DND-41 (cell line): ENCODE measurements around the gene RPL36AL.

ENCODE experiments used
- ATAC-seq: fragments of 200-7000 bp; cut with Tn5 transposase; 3 replicates; pipeline ENCODE4 v1.9.1; 2021; ENCODE audit warnings: low read depth; ENCODE audit not compliant: insufficient read depth
- DNase-seq: peaks from one replicate; pipeline ENCODE4 v3.0.0-alpha.2; 2020
- H2AFZ ChIP-seq: 2 replicates; pipeline ENCODE4 v1.6.0; 2012; ENCODE audit warnings: low read depth, low read length
- H3K27ac ChIP-seq: 2 replicates; pipeline ENCODE4 v1.5.1; 2012; ENCODE audit warnings: low read length, inconsistent platforms
- H3K27me3 ChIP-seq: fragments of 200-600 bp; sonication (generic); 2 replicates; pipeline ENCODE4 v1.6.0; 2012; ENCODE audit warnings: low read length, mild to moderate bottlenecking, inconsistent platforms; ENCODE audit not compliant: insufficient read depth, poor library complexity
- H3K36me3 ChIP-seq: 2 replicates; pipeline ENCODE4 v1.5.1; 2012; ENCODE audit warnings: low read length, inconsistent platforms; ENCODE audit not compliant: insufficient read depth
- H3K4me1 ChIP-seq: 2 replicates; pipeline ENCODE4 v1.5.1; 2012; ENCODE audit warnings: mild to moderate bottlenecking, low read length; ENCODE audit not compliant: insufficient read depth
- H3K4me2 ChIP-seq: 2 replicates; pipeline ENCODE4 v1.6.0; 2012; ENCODE audit warnings: mild to moderate bottlenecking, moderate library complexity, low read length, inconsistent platforms; ENCODE audit not compliant: insufficient read depth
- H3K4me3 ChIP-seq, 2 experiments: fragments of 200-600 bp in 1 of 2; shearing (Covaris generic) in 1 of 2; 2 replicates each; pipeline ENCODE4 v1.5.1; 2012 to 2016; ENCODE audit warnings: inconsistent platforms in 2 of 2, low read length in 2 of 2, mild to moderate bottlenecking in 2 of 2, low read depth in 1 of 2, moderate library complexity in 1 of 2
- H3K79me2 ChIP-seq: 2 replicates; pipeline ENCODE4 v1.6.0; 2012; ENCODE audit warnings: low read length, inconsistent platforms; ENCODE audit not compliant: insufficient read depth
- H3K9ac ChIP-seq: 2 replicates; pipeline ENCODE4 v1.6.0; 2012; ENCODE audit warnings: low read depth, mild to moderate bottlenecking, inconsistent platforms, low read length, moderate library complexity
- H3K9me3 ChIP-seq: 2 replicates; pipeline ENCODE4 v1.5.1; 2012; ENCODE audit warnings: low read length, moderate library complexity, mild to moderate bottlenecking, inconsistent platforms; ENCODE audit not compliant: insufficient read depth, severe bottlenecking
- H4K20me1 ChIP-seq: 2 replicates; pipeline ENCODE4 v1.6.0; 2012; ENCODE audit warnings: low read length; ENCODE audit not compliant: insufficient read depth
- EZH2 ChIP-seq: IDR thresholded peaks from 3 replicates; pipeline ENCODE4 v1.6.1; 2012; ENCODE audit warnings: borderline replicate concordance, low read depth, mild to moderate bottlenecking, moderate library complexity, low read length, inconsistent platforms; ENCODE audit not compliant: severe bottlenecking
- TF ChIP-seq, protein P1 (sequence below): IDR thresholded peaks from 2 replicates; pipeline ENCODE4 v1.5.1; 2012; ENCODE audit warnings: borderline replicate concordance, low read length, moderate library complexity, mild to moderate bottlenecking; ENCODE audit not compliant: poor library complexity, severe bottlenecking; ENCODE audit errors: extremely low read depth

The RPL36AL gene

DNA sequence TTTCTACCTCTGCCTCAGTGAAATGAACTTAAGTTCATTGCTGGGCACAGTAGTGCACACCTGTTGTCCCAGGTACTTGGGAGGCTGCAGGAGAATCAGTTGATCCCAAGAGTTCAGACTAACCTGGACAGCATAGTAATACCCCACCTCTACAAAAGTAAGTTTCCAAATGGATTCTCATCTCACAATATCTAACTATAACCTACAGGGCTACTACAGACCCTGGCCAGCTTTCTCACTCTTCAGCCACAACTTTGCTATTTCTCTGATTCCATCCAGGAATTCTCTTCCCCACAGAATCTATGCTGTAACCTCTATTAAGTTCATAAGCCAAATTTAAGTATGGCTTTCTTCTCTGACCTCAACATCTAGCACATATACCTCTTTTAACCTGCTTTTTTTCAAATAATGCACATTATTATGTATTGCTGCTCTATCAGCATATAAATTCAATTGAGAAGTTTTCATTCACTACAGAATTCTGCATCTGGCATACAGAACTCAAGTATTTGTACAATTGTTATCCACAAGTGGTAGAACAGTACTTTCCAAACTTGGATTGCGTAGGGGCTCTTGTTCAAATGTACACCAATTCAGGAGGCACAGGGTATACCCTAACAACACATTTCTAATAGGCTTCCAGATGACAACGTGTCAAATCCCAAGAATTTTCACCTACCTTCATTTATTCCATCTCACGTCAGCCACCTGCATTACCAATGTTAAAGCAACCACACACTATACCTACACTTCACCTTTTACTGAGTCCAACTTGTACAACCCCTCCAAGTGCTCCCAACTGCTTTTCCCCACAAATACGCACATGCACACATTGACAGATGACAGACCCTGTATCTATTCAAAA lies 38.1 kb downstream of the RPL36AL start:
- Histone ChIP-seq H3K4me1 (peaks cover 37% of the 10 kb centered on the region), H3K36me3 (peaks cover 53% of the 10 kb centered on the region), H3K27me3 (no peaks in the 10 kb centered on the region), H3K4me2 (peak overlapping the region; percentile 92; the same call in 1 of the 2 replicates), H2AFZ (no peak overlapping the region), H3K4me3 (no peak overlapping the region), H3K9me3 (no peaks in the 10 kb centered on the region), H3K79me2 (peaks cover 76% of the 10 kb centered on the region), H3K9ac (no peak overlapping the region), H4K20me1 (peaks cover 61% of the 10 kb centered on the region), H3K27ac (no peak overlapping the region)
- ATAC-seq = no peak
- TF ChIP-seq, protein P1, sequence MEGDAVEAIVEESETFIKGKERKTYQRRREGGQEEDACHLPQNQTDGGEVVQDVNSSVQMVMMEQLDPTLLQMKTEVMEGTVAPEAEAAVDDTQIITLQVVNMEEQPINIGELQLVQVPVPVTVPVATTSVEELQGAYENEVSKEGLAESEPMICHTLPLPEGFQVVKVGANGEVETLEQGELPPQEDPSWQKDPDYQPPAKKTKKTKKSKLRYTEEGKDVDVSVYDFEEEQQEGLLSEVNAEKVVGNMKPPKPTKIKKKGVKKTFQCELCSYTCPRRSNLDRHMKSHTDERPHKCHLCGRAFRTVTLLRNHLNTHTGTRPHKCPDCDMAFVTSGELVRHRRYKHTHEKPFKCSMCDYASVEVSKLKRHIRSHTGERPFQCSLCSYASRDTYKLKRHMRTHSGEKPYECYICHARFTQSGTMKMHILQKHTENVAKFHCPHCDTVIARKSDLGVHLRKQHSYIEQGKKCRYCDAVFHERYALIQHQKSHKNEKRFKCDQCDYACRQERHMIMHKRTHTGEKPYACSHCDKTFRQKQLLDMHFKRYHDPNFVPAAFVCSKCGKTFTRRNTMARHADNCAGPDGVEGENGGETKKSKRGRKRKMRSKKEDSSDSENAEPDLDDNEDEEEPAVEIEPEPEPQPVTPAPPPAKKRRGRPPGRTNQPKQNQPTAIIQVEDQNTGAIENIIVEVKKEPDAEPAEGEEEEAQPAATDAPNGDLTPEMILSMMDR = no peak
- TF ChIP-seq EZH2 = no peak
- DNase-seq = no peak

DNA sequence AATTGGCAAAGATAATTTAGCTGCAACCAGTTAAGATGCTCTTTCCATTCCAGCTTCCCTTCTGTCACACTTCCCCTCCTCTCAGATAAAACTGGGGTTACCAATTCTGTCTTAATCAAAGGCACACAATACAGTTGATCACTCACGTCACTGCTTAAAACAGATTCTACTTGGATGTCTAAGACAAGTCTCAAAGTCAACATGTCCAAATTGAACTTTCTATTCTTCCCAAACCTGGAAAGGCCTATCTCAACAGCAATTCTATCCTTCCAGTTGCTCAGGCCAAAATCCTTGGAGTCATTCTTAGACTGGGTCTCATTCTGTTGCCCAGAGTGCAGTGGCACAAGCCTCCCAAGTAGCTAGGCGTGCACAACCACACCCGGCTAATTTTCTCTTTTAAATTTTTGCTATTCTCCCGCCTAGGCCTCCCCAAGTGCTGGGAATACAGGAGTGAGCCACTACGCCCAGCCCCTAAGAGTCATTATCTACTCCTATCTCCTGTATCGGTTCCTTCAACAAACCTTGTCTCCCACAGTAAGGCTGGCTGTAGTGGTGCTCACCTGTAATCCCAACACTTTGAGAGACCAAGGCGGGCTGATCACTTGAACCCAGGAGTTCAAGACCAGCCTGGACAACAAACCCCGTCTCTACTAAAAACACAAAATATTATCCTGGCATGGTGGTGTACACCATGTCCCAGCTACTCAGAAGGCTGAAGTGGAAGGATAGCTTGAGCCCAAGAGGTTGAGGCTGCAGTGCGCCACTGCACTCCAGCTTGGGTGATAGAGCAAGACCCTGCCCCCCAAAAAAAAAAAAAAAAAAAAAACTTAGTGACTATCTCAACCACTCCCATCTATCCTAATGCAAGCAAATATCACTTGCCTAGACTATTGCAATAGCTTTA lies 39.0 kb downstream of the RPL36AL start:
- H3K27me3 ChIP-seq = no peaks in the 10 kb centered on the region
- no peaks in the 10 kb centered on the region for H3K9me3 ChIP-seq
- no peak overlapping the region for H3K27ac ChIP-seq
- peaks cover 61% of the 10 kb centered on the region for H3K36me3 ChIP-seq
- no peak overlapping the region for H3K9ac ChIP-seq
- DNase-seq (no peak), ATAC-seq (no peak)
- peaks cover 32% of the 10 kb centered on the region for H3K4me1 ChIP-seq
- peaks cover 61% of the 10 kb centered on the region for H4K20me1 ChIP-seq
- peaks cover 76% of the 10 kb centered on the region for H3K79me2 ChIP-seq
- H3K4me3 ChIP-seq = no peak overlapping the region
- H3K4me2 ChIP-seq = peak overlapping the region; percentile 92; the same call in 1 of the 2 replicates
- TF ChIP-seq, protein P1 = no peak
- TF ChIP-seq EZH2 = no peak
- no peak overlapping the region for H2AFZ ChIP-seq

DNA sequence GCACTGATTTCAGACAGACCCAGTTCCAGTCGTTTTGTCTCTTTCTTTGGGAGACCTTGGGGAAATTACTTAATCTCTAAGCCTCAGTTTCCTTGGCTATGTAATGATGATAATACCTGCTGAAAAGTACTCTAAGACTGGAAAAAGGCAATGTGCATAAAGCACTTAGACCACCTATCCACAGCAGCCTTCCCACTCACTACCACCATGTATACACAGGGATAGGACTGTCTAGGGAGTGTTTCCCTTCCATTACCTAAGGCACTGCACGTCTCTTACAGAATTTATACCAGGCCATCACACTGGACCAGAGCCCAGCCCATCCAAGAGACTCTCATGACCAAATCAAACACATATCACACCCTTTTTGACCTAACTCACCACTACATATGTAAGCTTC lies 40.6 kb downstream of the RPL36AL start:
- Histone ChIP-seq H3K4me2 (no peak overlapping the region), H3K4me1 (peaks cover 26% of the 10 kb centered on the region), H3K4me3 (no peak overlapping the region), H2AFZ (no peak overlapping the region), H3K27me3 (no peaks in the 10 kb centered on the region), H3K9ac (no peak overlapping the region), H3K9me3 (no peaks in the 10 kb centered on the region), H4K20me1 (peaks cover 53% of the 10 kb centered on the region), H3K79me2 (peaks cover 62% of the 10 kb centered on the region), H3K36me3 (peaks cover 69% of the 10 kb centered on the region), H3K27ac (no peak overlapping the region)
- TF ChIP-seq, protein P1 = no peak
- no peak for TF ChIP-seq EZH2
- no peak for DNase-seq
- no peak for ATAC-seq
